HG03045 (cell line): ENCODE data around the gene RPL38.

Source experiments
- ATAC-seq: cut with Tn5 transposase; IDR thresholded peaks from one replicate; pipeline ENCODE4 v1.9.1; 2021; ENCODE audit warnings: mild to moderate bottlenecking, moderate library complexity; ENCODE audit not compliant: unreplicated experiment

RPL38 gene

GRCh38 chr17:74224959-74225725, 21.7 kb downstream of the RPL38 start:
- ATAC-seq, result no peak

GRCh38 chr17:74226252-74226651, 22.8 kb downstream of the RPL38 start:
- ATAC-seq, result no peak

GRCh38 chr17:74227271-74228080, 24.0 kb downstream of the RPL38 start:
- no peak for ATAC-seq

GRCh38 chr17:74228306-74228978, 25.0 kb downstream of the RPL38 start:
- no peak for ATAC-seq

DNA sequence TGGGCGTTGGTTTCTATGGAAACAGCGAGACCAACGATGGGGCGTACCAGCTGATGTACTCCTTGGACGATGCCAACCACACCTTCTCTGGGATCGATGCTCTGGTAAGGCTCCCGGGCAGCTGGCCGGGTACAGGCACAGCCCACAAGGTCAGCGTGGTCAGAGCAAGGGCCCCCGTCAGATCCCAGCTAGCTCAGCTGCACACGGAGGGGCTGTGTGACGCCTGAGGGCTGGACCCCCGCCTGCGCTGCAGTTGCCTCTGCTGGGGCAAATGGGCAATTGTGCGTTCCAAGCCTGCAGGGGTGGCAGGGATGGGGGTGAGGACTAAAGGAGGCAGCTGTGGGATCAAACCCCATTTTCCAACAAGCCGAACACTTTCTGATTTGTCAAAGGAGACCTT, 27.4 kb downstream of the RPL38 start:
- no peak for ATAC-seq

GRCh38 chr17:74231928-74232907, 28.7 kb downstream of the RPL38 start:
- ATAC-seq, result no peak

- ATAC-seq, result no peak
Observed at GRCh38 chr17:74233937-74234336, 30.5 kb downstream of the RPL38 start.

GRCh38 chr17:74234486-74234885, 31.0 kb downstream of the RPL38 start:
- ATAC-seq, result no peak

- ATAC-seq, result no peak
Observed at GRCh38 chr17:74235040-74235581, 31.6 kb downstream of the RPL38 start.

DNA sequence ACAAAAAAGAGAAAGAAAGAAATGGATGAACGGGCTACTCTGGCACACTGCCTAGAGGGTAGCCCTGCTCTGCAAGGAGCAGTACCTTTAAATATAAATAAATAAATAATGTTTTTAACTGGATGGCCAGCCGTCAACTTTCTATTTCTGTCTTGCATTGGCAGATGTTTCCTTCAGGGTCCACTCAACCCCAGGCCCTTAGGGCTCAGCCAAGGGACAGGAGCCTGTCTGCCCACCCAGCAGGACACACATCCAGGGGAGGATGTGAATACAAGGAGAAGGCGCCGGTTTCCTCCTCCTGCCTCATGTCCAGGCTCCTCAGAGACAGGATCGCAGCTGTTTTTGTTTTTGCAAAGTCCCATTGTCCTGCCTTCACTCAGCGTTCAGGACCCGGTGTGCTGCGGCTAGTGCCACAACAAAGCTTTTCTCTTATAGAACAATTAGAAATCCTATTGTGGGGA, 32.5 kb downstream of the RPL38 start:
- no peak for ATAC-seq

DNA sequence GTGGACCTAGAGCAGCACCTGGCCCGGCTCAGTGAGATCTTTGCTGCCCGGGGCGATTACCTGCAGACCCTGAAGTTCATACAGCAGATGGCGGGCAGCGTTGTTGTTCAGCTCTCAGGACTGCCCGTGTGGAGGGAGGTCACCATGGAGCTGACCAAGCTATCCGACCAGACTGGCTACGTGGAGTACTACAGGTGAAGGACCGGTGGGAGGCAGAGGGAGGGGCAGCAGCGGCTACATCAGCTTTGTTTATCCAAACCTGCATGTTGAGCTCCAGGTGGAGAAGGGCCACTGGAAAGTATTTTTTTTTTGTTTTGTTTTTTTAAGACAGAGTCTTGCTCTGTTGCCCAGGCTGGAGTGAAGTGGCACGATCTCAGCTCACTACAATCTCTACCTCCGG, 33.8 kb downstream of the RPL38 start:
- no peak for ATAC-seq

DNA sequence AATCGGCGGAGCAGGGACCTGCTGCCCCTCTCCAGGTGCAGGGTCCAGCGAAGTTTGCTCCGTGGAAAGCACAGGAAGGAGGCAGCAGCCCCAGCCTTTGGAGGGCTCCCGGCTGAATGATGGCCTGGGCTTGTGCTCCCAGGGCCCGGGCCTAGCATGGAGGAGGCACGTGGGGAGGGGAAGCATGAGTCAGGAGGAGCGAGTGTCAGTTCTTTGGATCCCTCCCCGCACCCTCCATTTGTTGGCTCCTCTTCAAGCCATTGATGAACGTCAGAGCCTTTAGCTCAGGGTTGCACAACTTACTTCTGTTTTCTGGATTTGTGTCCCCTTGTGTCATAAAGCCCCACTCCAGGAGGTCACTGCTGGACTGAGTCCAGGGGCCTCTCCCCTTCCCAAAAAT, 35.7 kb downstream of the RPL38 start:
- no peak for ATAC-seq

DNA sequence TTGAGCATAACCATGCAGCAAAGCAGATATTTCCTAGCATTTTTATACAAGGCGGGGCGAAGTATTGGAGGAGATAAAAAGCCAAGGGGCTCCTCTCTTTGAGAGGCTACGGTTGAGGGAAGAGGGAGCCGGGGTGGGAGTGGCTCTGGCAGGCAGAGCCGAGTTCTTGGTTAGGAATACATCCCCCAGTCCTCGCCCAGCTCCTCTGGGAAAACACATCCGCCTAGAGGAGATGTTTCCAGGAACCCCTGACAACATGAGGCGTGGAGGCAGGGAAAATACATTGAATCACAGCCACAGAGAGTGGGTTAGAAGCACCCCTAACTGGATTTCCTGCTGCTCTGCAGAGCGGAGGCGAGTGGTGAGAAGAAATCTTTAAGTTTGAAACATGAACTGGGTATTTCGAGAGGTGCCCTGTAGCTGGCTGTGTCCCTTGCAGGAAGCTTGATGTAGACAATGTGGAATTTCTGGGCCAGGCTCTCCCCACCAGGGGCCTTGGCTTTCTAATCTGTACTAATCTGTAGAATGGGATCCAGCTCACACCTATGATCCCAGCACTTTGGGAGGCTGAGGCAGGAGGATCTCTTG, 37.2 kb downstream of the RPL38 start:
- no peak for ATAC-seq

DNA sequence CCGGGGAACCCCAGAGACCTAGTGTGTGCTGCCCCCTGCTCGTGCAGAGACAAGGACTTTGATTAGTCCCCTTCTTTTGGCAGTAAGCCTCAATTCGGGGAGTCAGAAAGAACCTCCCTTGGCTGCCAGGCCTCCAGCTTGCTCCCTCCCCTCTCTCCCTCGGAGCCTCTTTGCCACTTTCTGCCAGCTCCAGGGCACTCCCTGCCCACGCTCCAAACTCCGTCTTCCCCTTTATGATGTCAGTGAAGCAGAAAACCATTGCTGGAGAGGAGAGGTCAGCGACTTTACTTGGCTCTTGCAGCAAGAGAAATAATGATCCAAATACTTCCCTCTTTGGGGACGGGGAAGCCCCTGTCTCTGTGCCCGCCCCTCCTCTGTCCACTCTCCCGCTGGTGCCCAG, 38.0 kb downstream of the RPL38 start:
- no peak for ATAC-seq

- no peak for ATAC-seq
Observed at GRCh38 chr17:74241847-74242246, 38.4 kb downstream of the RPL38 start.

DNA sequence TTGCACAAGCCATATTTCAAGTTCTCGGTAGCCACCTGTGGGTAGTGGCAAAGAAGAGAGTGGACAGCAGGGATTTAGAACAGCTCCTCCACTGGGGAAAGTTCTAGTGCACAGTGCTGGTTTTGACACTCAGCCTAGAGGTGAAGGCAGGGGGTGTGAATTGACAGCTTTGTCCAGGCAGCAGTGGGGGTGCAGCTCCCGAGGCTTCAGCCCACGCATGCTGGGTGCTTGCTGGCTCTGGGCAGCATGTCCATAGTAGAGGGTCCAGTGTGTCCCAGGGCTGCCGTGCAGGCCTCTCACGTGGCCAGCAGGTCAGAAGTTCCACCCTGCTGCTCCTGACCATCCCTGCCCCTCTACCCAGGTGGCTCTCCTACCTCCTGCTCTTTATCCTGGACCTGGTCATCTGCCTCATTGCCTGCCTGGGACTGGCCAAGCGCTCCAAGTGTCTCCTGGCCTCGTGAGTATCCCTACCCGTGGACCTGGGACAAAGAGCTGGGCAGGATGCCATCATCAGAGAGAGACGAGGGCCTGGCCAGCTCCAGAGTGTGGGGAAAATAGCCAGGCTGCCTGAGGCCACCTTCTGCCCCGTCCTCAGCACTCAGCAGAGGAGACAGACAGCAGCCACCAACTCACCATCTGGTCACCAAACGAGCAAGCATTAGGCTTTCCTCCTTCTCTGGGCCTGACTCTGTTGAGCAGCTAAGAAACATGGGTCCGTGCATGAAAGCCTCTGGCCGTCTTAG, 39.7 kb downstream of the RPL38 start:
- ATAC-seq, result no peak

DNA sequence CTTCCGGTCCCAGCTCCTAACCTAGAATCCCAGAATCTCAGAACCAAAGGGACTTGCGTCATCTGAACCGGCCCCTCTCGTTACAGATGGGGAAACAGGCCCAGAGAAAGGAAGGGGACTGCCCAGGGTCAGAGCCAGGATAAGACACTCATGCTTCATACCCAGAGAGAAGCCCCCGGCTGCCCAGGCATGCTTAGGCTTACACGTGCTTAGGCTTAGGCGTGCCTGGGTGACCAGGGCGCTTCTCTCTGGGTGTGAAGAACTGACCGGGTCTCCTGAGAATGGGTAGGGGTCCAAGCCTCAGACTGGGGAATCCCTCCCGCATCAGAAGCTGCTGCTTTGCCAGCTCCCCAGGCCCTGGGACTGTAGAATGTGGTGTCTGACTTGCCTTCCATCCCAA, 40.6 kb downstream of the RPL38 start:
- no peak for ATAC-seq

DNA sequence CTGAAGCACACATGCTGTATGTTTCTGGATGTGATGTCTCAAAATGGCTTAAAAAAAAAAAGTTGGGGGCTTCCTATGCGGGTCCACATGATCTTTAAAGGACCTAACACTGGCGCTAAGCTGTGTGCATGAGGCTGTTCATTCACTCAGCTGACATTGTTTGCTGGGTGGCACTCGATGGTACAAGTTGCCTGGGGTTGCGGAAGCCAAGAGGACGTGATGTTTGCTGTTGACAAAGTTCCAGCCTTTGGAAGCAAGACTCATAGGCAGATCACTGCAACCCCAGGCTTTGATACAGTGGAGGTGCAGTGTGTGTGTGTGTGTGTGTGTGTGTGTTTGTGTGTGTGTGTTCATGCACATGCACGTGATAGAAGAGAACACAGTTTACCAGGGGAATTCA, 41.1 kb downstream of the RPL38 start:
- no peak for ATAC-seq
